GM19438 (cell line): ENCODE data around the gene GLYR1.

Source experiments
- ATAC-seq: cut with Tn5 transposase; IDR thresholded peaks from one replicate; pipeline ENCODE4 v1.9.1; 2021; ENCODE audit warnings: low read depth; ENCODE audit not compliant: unreplicated experiment

GLYR1 gene

DNA sequence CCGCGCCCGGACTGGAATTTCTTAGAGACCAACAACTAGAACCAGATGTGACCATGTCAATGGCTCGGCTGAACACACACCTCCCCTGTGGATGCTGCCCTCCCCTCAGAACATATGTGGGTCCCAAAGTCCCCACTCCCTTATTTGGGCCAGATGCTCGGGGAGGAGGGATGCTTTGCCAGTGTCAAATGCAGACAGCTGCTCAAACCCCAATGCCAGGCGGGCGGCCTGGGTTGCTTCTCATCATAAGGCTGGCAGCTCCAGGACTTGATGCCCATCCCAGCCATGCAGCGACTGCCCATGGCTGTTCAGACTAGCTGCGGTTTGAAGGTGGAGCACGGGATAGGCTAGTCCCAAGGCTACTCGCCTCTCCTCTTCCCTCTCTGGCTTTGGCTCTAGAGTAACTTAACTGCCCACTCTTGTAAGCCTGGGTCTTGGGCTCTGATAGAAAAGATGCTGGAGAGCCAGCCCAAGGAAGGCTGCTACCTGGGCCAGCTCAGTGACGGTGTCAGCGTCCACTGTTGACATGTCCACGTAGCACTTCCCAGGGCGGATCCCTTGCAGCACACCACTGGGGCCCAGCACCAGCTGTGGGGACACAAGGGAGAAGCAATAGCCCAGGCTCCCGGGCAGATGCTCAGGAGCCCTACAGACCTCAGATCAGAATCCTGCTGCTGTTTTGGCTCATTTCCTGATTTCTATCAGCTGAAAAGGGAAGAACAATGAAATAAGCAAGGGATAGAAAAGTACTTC is 33.7 kb downstream of the GLYR1 start:
- ATAC-seq, result no peak

DNA sequence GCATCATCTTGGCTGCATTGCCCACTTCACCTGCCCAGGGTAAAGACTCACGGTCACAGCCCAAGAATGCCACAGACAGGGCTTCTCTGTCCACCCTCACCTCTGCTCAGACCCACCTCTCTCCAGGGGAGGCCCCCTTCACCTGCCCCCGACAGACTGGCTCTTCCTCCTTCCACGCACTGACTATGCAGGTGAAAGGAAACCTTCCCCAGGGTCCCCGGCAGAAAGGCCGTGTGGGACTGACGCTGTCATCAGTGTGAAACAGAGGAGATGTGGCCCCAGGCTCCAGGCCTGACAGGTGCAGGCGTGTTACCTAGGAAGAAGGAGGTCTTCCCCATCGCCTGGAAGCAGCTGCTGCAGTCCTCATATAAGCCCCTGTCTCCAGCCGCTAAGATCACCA is 35.3 kb downstream of the GLYR1 start:
- no peak for ATAC-seq

DNA sequence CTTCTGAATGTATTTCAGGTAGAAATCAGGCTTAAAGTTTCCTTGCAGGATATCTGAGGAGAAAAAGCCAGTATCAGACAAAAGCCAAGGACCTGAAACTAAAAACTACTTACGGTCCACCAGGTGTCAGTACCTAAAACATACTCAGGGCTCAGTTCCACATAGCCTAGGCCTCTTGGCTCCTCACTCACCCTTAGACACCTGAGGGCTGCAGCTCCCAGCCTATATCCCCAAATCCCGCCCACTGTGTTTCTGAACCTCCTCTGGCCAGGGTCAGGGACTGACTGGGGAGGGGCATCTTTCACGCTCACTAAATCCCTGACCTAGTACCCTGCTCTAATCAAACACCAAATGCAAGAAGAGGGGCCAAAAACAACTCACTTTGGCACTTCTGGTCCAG is 35.8 kb downstream of the GLYR1 start:
- ATAC-seq, result no peak

DNA sequence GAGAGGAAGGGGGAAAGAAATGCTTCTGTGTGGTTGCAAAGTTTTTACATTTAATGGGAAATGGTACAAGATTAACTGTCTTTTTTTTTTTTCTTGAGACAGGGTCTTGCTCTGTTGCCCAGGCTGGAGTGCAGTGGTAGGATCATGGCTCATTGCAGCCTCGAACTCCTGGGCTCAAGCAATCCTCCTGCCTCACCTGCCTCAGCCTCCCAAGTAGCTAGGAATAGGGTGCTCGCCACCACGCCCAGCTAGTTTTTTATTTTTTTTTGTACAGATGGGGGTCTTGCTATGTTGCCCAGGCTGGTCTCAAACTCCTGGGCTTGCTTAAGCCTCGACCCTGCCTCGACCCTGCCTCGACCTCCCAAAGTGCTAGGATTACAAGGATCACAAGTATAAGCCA is 40.8 kb downstream of the GLYR1 start:
- no peak for ATAC-seq

DNA sequence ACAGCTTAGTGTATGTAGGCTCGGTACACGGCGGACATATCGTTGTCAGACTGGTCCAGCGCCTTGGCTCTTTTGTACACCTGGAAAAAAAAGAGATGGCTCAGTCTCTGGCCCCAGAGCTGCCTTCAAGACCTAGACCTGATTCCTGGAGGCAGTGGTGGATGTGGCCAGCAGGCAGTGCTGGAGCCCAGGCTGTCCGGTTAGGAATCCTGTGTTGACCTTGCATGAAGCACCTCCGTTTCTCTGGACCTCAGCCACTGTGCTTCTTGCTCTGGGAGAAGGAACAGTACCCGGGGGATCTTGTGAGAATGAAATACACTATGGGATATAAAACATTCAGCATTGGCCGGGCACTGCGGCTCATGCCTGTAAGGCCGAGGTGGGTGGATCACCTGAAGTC is 41.9 kb downstream of the GLYR1 start:
- no peak for ATAC-seq

DNA sequence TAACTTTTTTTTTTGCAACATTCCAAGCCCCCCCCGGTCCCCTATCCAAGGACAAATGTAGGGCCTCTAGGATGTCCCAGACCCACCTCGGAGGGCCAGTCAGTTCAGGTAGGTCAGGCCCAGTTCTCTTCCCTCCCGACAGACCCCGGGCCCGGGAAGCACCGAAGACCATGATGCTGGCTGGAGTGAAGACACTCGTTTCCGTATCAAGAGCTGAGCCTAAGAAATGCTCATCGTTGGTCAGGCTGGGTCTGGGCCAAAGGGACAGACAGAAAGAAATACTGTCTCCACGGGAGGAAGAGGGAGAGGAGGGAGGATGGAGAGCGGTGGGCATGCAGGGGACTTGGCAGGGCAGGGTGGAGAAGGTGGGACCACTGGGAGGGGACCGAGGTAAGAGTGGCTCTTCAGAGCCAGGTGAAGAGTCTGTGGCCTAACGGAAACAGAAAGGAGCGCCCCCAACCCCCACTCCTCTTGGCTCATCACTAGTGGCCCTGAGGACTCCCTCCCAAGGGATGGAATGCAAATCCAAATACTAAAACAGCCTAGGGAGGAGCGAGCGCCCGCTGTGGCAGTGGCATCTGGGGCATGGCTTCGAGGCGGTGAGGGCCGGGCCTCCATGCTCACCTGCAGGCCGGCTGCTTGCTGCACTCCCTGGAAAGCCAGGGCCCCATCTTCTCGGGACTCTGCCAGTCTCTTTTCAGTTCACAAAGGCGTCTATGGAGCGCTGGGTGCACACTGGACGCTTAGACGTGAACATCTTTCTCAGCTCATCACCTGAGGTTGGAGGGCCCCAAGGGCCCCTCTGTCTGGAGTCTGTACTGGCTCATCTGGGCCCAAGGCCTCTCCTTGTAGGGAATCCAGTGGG is 43.0 kb downstream of the GLYR1 start:
- no peak for ATAC-seq

DNA sequence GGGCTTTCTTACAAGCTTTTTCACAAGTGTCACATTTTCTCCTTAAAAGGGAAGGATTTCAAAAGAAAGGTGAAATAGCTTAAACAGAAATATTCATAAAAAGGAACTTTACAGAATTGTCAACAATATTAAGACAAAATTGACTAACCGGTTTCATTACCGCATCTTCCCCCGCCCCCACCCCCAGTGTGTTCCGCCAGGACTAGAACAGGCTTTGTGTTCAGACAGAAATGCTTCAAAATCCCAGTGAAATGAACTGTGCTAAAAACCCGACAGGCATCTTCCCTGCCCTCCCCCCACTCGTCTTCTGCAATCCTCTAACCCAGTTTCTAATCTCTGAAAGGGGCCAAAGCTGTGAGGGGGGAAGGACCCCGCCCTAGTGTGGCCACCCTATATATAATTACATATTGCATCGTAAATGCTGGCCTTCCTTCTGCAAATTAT is 43.7 kb downstream of the GLYR1 start:
- no peak for ATAC-seq

DNA sequence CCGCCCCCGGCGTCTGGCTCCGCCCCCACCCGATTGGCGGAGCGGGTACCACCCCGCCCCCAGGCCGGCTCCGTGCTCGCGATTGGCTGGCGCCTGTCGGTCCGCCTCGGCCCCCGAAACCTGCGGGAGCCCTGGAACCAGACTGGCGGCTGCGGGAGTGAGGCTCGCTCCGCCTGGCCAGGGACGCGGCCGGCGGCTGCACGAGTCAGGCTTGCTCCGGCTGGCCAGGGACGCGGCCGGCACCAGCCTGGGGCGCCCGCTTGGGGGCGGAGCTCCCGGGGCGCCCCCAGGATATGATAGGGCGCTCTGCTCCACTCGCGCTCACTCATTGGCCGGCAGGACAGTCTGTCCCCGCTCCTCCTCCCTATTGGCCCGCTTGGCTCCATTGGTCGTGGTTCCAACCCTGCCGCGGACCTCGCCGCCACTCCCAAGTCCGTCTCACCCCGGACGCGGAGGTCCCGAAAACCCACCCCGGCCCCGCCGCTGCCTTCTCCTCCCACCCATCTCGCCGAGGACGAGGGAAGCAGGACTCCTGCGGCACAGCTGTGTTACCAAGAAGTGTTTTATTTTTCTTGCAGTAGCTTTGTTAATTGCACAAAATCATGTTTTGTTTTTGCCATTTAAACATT is 44.3 kb downstream of the GLYR1 start:
- peak; percentile 81 for ATAC-seq

DNA sequence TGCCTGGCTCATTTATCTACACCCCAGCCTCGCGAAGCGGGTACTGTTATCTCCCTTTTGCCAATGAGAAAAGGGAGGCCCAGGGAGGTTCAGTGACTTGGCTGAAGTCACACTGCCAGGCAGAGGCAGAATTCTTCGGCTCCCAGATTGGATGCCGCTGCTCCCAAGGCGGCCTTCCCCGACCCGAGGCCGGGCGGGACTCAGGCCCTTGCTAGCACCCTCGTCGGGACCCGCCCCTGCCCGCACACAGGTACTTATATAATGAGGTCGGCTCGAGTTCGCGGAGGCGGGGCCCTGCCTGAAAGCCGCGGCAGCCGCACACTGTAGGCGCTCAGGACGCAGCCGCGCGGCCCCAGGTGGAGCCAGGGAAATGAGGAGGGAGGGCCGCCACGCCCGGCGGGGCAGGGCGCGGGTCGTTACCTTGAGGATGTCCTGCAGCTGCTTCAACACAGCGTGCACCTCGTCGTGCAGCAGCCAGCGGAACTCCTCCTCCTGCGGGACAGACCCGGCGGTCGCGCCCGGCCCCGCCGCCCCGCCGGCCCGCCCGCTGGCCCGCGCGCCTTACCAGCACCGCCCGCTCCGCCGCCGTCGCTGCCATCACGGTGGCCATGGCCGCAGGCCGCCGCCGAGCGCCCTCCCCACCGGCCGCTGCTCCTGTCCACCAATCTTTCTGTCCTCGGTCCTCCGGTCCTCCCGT is 45.0 kb downstream of the GLYR1 start, which contains the start of gene ROGDI:
TSS of gene ROGDI (minus strand) at position 672 of the 697 bp plus-strand sequence. CDS start at position 610, 62 bp downstream.
- ATAC-seq, result peak; percentile 68

DNA sequence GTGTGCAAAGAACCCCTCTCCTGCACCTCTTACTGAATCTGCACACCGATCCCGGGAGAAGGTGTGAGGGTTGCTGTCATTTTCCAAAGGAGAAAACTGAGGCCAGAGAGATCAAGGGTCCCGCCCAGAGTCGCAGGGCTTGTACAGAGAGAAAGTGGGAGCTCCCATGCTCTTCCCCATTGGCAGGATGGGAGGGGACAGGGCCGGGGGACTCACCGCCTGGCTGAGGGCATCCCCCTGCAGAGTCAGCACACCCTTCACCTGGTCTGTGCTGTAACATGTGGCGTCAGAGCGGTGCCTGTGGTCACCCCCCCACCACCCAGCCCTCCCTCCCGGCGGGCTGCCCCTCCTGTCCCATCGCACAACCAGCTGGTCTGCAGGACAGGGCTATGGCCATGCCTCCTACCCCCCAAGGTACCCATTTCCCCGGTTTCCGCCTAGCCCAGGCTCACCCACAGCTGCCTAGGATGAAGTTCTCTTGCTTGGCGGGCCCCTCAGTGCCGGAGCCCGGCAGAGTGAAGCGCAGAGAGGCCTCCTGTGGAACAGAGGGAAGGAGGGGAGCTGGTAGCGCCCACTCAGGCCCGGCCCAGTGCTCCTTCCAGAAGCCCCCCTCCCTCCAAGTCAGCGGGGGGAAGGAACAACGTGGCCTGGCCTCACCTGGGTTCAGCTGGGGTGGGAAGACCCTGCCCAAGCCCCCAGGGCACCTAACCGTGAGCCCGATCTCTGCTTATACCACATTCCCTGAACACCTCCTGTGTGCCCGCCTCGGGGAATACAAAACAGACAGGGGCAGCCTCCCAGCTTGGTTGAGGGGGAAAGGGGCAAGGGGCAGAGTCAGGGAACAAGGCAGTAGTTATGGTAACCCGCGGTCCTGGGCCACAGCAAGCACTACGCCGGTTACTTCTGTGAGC is 45.8 kb downstream of the GLYR1 start:
- no peak for ATAC-seq

DNA sequence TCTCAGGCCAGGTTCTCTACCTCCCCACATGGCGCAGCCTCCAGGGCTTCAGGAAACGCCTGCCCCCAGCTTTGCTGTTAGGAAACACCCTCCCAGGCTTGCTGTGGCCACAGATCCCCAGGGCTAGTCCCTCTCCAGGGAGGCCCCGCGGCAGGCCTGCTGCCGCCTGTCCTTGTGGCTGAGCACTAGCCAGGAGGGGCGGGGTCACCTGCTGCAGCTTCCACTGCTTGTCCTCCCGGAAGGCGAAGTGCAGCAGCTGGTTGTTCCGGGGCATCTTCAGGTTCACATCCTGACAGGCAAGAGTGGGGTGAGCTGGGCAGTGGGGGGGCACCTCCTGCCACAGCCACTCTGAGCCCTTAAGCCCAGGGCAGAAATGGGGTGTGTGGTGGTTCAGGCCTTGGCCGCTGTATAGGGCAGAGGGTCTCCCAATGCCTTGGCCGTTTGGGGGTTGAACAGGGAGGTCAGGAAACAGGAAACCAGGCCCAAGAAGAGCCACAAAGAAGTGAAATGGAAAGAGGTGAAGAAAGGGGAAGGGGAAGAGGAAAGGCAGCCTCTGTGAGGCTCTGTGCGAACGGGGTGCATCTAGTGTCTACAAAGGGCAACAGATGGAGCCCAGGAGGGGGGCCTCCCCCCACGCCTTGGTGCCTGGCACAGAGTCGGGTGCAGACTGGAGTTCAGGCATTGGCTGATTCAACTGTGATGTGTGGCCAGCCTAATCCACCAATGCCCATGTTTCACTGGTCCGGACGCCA is 46.6 kb downstream of the GLYR1 start:
- ATAC-seq, result no peak

DNA sequence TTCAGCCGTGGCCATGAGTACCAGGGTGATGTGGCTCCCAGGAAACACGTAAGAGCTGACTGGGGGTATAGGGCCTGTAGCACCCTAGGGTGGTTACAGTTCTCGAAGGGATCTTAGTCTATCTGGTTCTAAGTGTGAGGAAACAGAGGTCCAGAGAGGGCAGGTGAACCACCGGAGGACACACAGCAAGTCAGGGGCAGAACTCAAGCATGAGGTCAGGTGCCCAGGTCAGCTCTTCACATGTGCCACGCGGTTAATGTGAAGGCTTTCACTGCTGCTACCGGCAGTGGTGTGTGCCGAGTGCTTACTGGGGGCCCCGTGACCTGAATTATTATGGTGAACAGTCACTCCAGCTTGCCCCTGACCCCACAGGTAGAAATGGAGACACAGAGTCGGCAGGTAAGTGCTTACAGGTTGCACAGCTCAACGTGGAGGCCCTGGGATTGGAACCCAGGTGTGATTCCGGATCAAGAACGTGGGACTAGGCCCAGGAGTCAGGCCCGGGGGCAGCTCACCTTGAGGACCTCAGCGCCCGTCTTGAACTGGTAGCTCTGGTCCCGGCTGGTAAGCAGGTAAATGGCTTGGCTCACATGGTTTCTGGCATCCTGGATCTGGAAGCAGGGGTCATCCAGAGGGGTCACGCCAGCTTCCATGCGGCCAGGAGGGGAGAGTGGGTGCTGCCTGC is 47.8 kb downstream of the GLYR1 start:
- no peak for ATAC-seq

DNA sequence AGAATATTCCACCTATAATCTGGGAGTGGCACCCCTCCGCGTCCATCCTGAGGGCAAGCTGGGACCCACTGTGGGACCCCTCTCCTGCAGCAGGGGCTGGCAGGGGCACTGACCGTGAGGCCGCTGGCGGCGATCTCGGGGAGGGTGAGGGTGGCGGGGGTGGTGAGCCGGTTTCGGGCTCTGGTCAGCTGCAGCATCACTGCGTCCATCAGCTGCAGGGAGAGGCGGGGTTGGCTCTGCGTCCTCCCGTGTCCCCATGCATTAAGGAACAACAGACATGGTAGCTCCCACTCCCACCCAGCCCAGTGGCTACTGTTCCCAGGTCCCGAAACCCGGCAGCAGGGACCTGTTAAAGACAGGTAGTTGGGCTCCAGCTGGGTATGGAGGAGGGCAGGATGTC is 48.6 kb downstream of the GLYR1 start:
- ATAC-seq, result no peak

DNA sequence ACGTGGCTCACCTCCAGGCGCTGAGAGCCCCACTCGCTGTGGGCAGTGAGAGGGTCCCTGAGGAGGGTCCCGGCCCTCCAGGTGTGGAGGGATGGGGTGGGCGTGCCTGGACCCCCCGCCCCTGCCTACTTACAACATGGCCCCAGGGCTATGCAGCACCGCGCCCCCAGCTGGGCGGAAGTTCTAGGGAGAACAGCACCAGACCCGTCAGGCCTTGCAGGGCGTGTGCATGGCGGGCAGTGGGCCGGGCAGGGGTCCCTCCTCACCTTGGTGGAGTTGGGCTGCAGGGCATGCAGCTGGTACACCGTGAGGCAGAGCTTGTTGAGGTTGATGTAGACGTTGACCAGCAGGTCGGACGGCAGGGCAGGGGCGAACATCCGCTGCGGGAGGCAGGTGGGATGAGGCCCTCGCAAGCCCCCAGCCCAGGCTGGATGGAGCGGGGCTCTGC is 49.3 kb downstream of the GLYR1 start:
- no peak for ATAC-seq

DNA sequence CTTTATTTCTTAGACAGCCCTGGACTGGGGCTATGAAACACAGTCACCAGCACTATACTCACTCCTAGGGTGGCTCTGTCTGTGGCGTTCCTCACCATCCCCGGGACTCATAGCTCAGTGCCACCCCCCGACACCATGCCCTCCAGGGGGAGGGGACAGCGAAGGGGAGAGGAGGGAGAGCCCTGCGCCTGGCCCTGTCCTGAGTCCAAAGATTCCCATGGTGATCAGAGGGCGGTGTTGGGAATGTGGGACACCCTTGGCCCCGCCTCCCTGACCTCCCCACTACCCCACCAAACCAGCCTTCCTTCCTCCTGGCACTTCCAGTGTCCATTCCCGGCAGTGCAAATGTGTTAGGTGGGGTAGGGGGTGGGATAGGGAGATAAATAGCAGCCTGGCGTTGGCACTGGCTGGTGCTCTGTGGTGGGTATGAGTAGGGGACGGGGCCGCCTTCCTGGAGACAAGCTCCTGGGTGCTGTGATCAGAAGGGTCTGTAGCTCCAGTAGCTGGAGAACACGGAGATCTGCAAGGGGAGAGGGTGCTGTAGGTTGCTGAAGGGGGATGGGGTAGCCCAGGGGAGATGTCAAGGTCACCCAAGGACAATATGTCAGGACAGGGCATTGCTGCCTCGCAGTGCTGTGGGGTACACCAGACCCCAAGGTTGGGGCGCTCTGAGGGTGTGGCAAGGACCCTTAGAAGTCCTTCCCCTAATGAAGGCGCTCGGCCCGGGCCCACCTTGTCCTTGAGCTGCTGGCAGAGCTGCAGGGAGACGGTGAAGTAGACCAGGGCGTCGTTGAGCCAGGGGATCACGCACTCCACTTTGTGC is 49.9 kb downstream of the GLYR1 start:
- ATAC-seq, result no peak

DNA sequence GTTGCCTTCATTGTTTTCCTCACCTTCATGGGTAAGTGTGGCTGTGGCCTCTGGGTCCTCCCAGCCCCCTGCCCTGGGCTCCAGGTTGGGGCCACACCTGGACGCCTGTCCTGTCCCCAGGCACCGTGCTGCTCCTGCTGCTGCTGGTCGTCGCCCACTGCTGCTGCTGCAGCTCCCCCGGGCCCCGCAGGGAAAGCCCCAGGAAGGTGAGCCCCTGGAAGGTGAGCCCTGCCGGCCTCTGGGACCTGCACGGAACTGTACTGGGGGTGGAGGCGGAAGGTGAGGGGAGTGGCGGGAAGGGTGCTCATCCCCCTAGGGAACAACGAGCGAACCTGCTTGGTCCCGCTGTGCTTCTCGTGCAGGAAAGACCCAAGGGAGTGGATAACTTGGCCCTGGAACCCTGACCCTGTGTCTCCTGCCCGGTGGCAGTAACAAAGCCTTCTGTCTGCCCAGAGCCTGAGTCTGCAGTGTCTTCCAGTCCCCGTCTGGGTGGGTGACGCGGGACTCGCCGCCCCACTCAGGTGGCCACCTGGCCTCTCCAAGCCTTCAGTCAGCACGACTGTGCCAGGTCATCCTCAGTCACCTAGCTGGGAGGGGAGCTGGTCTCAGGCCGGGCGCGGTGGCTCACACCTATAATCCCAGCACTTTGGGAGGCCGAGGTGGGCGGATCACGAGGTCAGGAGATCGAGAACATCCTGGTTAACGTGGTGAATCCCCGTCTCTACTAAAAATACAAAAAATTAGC is 51.1 kb downstream of the GLYR1 start:
- no peak for ATAC-seq
